Measurements from ENCODE around the gene IFT25. TPM values are rescaled to one million over a fixed set of nuclear protein-coding genes. Genes with fewer than 3 reads are reported as not detected.
A peak's percentile ranks its signal among the peaks of the same experiment; 100 is the strongest.
"Not testable (repeated sequence)": the region's sequence is repeated elsewhere in the genome, so short reads cannot be mapped to it uniquely, and the experiment has no call there.

IFT25 gene
- total RNA-seq, 1 experiment from 2014 or later, result 31.7 TPM

GRCh38 chr1:53878492-53879105 lies 66.9 kb downstream of the IFT25 start:
- H3K36me3 ChIP-seq (ENCODE audit: control insufficient read depth, insufficient read depth, low read length), result no peaks in the 10 kb centered on the region
- Mint-ChIP-seq H3K9me3 (ENCODE audit: unreplicated experiment) (no peaks in the 10 kb centered on the region), H3K4me3 (ENCODE audit: unreplicated experiment) (no peak overlapping the region), H3K4me1 (ENCODE audit: low read depth, unreplicated experiment) (no peaks in the 10 kb centered on the region), H3K27ac (ENCODE audit: unreplicated experiment) (no peak overlapping the region), H3K27me3 (ENCODE audit: insufficient read depth, unreplicated experiment) (no peaks in the 10 kb centered on the region), H3K36me3 (ENCODE audit: insufficient read depth, unreplicated experiment) (peaks cover 8% of the 10 kb centered on the region)
- POLR2A ChIA-PET, result no interaction called here
- H3K4me1 ChIP-seq, result no peaks in the 10 kb centered on the region
- intact Hi-C loops (cut with micrococcal nuclease; ENCODE audit: unreplicated experiment), result loop anchor here (1.0 kb wide), 2 partner anchors 41 to 71 kb away; no protein-coding TSS in a partner anchor
- DNase-seq, result peak in 1 of 2 experiments; percentile 49
- H3K4me3 ChIP-seq (ENCODE audit: low read depth, low read length), result no peak overlapping the region
- no TSS peak for BruUV-seq (replicated peaks)
- CTCF ChIA-PET, result interaction anchor here (0.8 to 2.7 kb wide), 9 partner anchors 11 to 81 kb away, joined by 3 to 14 read pairs (median 4); partner anchors contain the start of genes DIO1, IFT25, LRRC42 and YIPF1
- peak; percentile 41 to 44 for TF ChIP-seq CTCF (IDR thresholded peaks at IDR 0.05; ENCODE audit: insufficient read depth in 1 of 2, low read depth in 1 of 2, low read length in 1 of 2, severe bottlenecking in 1 of 2, unreplicated experiment in 1 of 2)
- no peaks in the 10 kb centered on the region for H3K27me3 ChIP-seq (replicated peaks; ENCODE audit: control insufficient read depth, insufficient read depth, low read length)
- no peaks in the 10 kb centered on the region for H3K9me3 ChIP-seq

- H3K4me1 ChIP-seq; intact Hi-C loops (cut with micrococcal nuclease; ENCODE audit: unreplicated experiment); H3K27me3 Mint-ChIP-seq (ENCODE audit: insufficient read depth, unreplicated experiment); H3K4me3 ChIP-seq (ENCODE audit: low read depth, low read length); H3K9me3 Mint-ChIP-seq (ENCODE audit: unreplicated experiment); H3K27ac Mint-ChIP-seq (ENCODE audit: unreplicated experiment); POLR2A ChIA-PET; H3K4me3 Mint-ChIP-seq (ENCODE audit: unreplicated experiment); CTCF ChIA-PET; H3K9me3 ChIP-seq; H3K27me3 ChIP-seq (replicated peaks; ENCODE audit: control insufficient read depth, insufficient read depth, low read length); BruUV-seq (replicated peaks); H3K36me3 Mint-ChIP-seq (ENCODE audit: insufficient read depth, unreplicated experiment); DNase-seq; H3K36me3 ChIP-seq (ENCODE audit: control insufficient read depth, insufficient read depth, low read length); H3K4me1 Mint-ChIP-seq (ENCODE audit: low read depth, unreplicated experiment): not testable (repeated sequence)
Measured at GRCh38 chr1:53875150-53875549, 70.3 kb downstream of the IFT25 start.

GRCh38 chr1:53871773-53872484 lies 73.6 kb downstream of the IFT25 start:
- no peak overlapping the region for H3K27ac Mint-ChIP-seq (ENCODE audit: unreplicated experiment)
- peaks cover 6% of the 10 kb centered on the region for H3K36me3 Mint-ChIP-seq (ENCODE audit: insufficient read depth, unreplicated experiment)
- no peak for DNase-seq
- intact Hi-C loops (cut with micrococcal nuclease; ENCODE audit: unreplicated experiment), result no loop called here
- Histone ChIP-seq H3K9me3 (no peaks in the 10 kb centered on the region), H3K36me3 (ENCODE audit: control insufficient read depth, insufficient read depth, low read length) (no peaks in the 10 kb centered on the region), H3K4me3 (ENCODE audit: low read depth, low read length) (no peak overlapping the region), H3K27me3 (replicated peaks; ENCODE audit: control insufficient read depth, insufficient read depth, low read length) (no peaks in the 10 kb centered on the region), H3K4me1 (no peaks in the 10 kb centered on the region)
- H3K9me3 Mint-ChIP-seq (ENCODE audit: unreplicated experiment), result no peaks in the 10 kb centered on the region
- no peaks in the 10 kb centered on the region for H3K4me1 Mint-ChIP-seq (ENCODE audit: low read depth, unreplicated experiment)
- ChIA-PET CTCF (no interaction called here), POLR2A (no interaction called here)
- no peak for TF ChIP-seq CTCF (IDR thresholded peaks at IDR 0.05; ENCODE audit: insufficient read depth in 1 of 2, low read depth in 1 of 2, low read length in 1 of 2, severe bottlenecking in 1 of 2, unreplicated experiment in 1 of 2)
- H3K4me3 Mint-ChIP-seq (ENCODE audit: unreplicated experiment), result no peak overlapping the region
- BruUV-seq (replicated peaks), result no TSS peak
- no peaks in the 10 kb centered on the region for H3K27me3 Mint-ChIP-seq (ENCODE audit: insufficient read depth, unreplicated experiment)

Other genes with a start within 250 kb of the IFT25 start
- gene GLIS1, start 206.5 kb downstream of the IFT25 start, total RNA-seq (2022), result not detected in 2 replicates
- gene NDC1, start 107.4 kb downstream of the IFT25 start, total RNA-seq (2022), result 28.8 and 29.6 TPM in 2 replicates
- 16.6 and 17.2 TPM in 2 replicates for gene YIPF1, start 55.9 kb downstream of the IFT25 start, total RNA-seq (2022)
- gene DIO1, start 51.5 kb downstream of the IFT25 start, total RNA-seq (2022), result 6.8 and 7.1 TPM in 2 replicates
- 38.1 and 38.9 TPM in 2 replicates for gene LRRC42, start 651 bp upstream of the IFT25 start, total RNA-seq (2022)
- gene LDLRAD1, start 72.5 kb upstream of the IFT25 start, total RNA-seq (2022), result not detected in 2 replicates
- gene TMEM59, start 107.5 kb upstream of the IFT25 start, total RNA-seq (2022), result 116 TPM in 2 replicates
- gene TCEANC2, start 107.9 kb upstream of the IFT25 start, total RNA-seq (2022), result 1.9 and 3.2 TPM in 2 replicates
- gene CDCP2, start 207.3 kb upstream of the IFT25 start, total RNA-seq (2022), result not detected in 2 replicates